ENCODE results near the gene GUCD1.

- no peak for TF ChIP-seq CTCF (IDR thresholded peaks at IDR 0.05)
- TF ChIP-seq EP300 (IDR thresholded peaks at IDR 0.05) = no peak
Measured at GRCh38 chr22:24592851-24593558, 38.1 kb upstream of the GUCD1 start, which contains the start of gene LRRC75B.
